Breast epithelium (tissue), 4 donors: ENCODE data around the gene C6orf136. TPM values are rescaled to one million over a fixed set of nuclear protein-coding genes. Genes with fewer than 3 reads are reported as not detected.

Experiments
- DNase-seq, 2 donors: peaks; one replicate each; pipeline ENCODE4 v3.0.0-alpha.2; 2019; ENCODE audit warnings: low spot score in 2 of 2
- H3K27ac ChIP-seq, 2 donors: fragments of 200-600 bp; sonication (generic) in 1 of 2; one replicate each; pipeline ENCODE4 v1.5.1; 2016 to 2019; ENCODE audit warnings: mild to moderate bottlenecking in 1 of 2
- H3K27me3 ChIP-seq, 2 donors: fragments of 200-600 bp; sonication (generic) in 1 of 2; one replicate each; pipeline versions ENCODE4 v1.5.1 to v1.6.0; 2017 to 2019; ENCODE audit warnings: control low read depth in 1 of 2, mild to moderate bottlenecking in 1 of 2
- H3K36me3 ChIP-seq: fragments of 200-600 bp; one replicate; pipeline ENCODE4 v1.5.1; 2019
- H3K4me1 ChIP-seq, 2 donors: fragments of 200-600 bp; sonication (generic); one replicate each; pipeline ENCODE4 v1.5.1; 2016 to 2019; ENCODE audit warnings: control low read depth in 1 of 2
- H3K4me3 ChIP-seq, 3 donors: fragments of 200-600 bp; sonication (generic); 1 replicate in 2 of 3; 2 replicates in 1 of 3; pipeline ENCODE4 v1.5.1; 2016 to 2019; ENCODE audit warnings: mild to moderate bottlenecking in 3 of 3, moderate library complexity in 2 of 3
- H3K9me3 ChIP-seq, 2 donors: fragments of 200-600 bp; sonication (generic) in 1 of 2; one replicate each; pipeline ENCODE4 v1.5.1; 2016 to 2019; ENCODE audit warnings: control low read depth in 1 of 2
- CTCF ChIP-seq, 3 donors: fragments of 450-650 bp; IDR thresholded peaks; one replicate each; pipeline ENCODE4 v1.5.1; 2016 to 2017; ENCODE audit warnings: antibody characterized with exemption in 3 of 3, mild to moderate bottlenecking in 3 of 3, moderate library complexity in 3 of 3
- POLR2A ChIP-seq: fragments of 450-650 bp; IDR thresholded peaks from one replicate; pipeline ENCODE4 v1.6.1; 2016; ENCODE audit warnings: antibody characterized with exemption, mild to moderate bottlenecking, moderate library complexity
- POLR2AphosphoS5 ChIP-seq, 3 donors: sonication (generic); formaldehyde crosslinking; IDR thresholded peaks; one replicate each; pipeline ENCODE4 v1.6.1; 2017; ENCODE audit warnings: antibody characterized with exemption in 3 of 3
- intact Hi-C: fragments of 100-400 bp; cut with DNase I; formaldehyde crosslinking; loops from one replicate; pipeline ENCODE4 v1.15.1; 2023; ENCODE audit warnings: low total_unique reads
- total RNA-seq, 3 donors: library from RNA; depleted of rRNA; stranded (reverse); fragments of >200 nt; gene quantifications; one replicate each; pipeline ENCODE4 v1.1.0, GENCODE V29; 2016

Gene C6orf136
- total RNA-seq, 3 donors from 2014 or later, result 9.6 to 19.0 (median 16.1) TPM

- TF ChIP-seq POLR2A (no peak), CTCF (IDR thresholded peaks at IDR 0.05) (no peak), POLR2AphosphoS5 (IDR thresholded peaks at IDR 0.05) (no peak)
- no peaks in the 10 kb centered on the region for H3K36me3 ChIP-seq
- intact Hi-C loops, result no loop called here
- peak overlapping the region; percentile 90 to 100 for H3K27ac ChIP-seq
- no peaks in the 10 kb centered on the region for H3K9me3 ChIP-seq
- no peak for DNase-seq
- peaks cover 0 to 17% of the 10 kb centered on the region in 2 donors for H3K4me1 ChIP-seq
- peak overlapping the region; percentile 82 to 91 (median 86) for H3K4me3 ChIP-seq
- no peaks in the 10 kb centered on the region for H3K27me3 ChIP-seq
These were observed 32.7 kb upstream of the C6orf136 start for GRCh38 chr6:30614044-30614842.

GRCh38 chr6:30614843-30615218 is 32.1 kb upstream of the C6orf136 start:
- TF ChIP-seq POLR2A (peak; percentile 37), CTCF (IDR thresholded peaks at IDR 0.05) (no peak), POLR2AphosphoS5 (IDR thresholded peaks at IDR 0.05) (peak in 2 of 3 donors; percentile 70 to 89)
- Histone ChIP-seq H3K4me3 (peak overlapping the region; percentile 82 to 91 (median 86)), H3K27me3 (no peaks in the 10 kb centered on the region), H3K27ac (peak overlapping the region; percentile 90 to 100), H3K36me3 (no peaks in the 10 kb centered on the region), H3K4me1 (peaks cover 0 to 18% of the 10 kb centered on the region in 2 donors), H3K9me3 (no peaks in the 10 kb centered on the region)
- intact Hi-C loops, result no loop called here
- peak; percentile 82 to 95 for DNase-seq

GRCh38 chr6:30615219-30615957 is 31.5 kb upstream of the C6orf136 start:
- intact Hi-C loops, result no loop called here
- no peak for DNase-seq
- Histone ChIP-seq H3K27ac (peak overlapping the region; percentile 95 to 100), H3K27me3 (no peaks in the 10 kb centered on the region), H3K4me1 (peaks cover 0 to 18% of the 10 kb centered on the region in 2 donors), H3K4me3 (peak overlapping the region; percentile 82 to 91 (median 86)), H3K9me3 (no peaks in the 10 kb centered on the region), H3K36me3 (no peaks in the 10 kb centered on the region)
- no peak for TF ChIP-seq CTCF (IDR thresholded peaks at IDR 0.05)
- peak; percentile 0 to 66 (median 60) for TF ChIP-seq POLR2AphosphoS5 (IDR thresholded peaks at IDR 0.05)

GRCh38 chr6:30615958-30616810 is 30.7 kb upstream of the C6orf136 start:
- no peaks in the 10 kb centered on the region for H3K27me3 ChIP-seq
- peak overlapping the region; percentile 82 to 91 (median 86) for H3K4me3 ChIP-seq
- peak in 1 of 2 donors; percentile 43 for DNase-seq
- peak in 2 of 3 donors; percentile 65 to 79 for TF ChIP-seq POLR2AphosphoS5 (IDR thresholded peaks at IDR 0.05)
- peak; percentile 38 for TF ChIP-seq POLR2A
- TF ChIP-seq CTCF (IDR thresholded peaks at IDR 0.05), result no peak
- H3K4me1 ChIP-seq, result peaks cover 0 to 18% of the 10 kb centered on the region in 2 donors
- peak overlapping the region; percentile 95 to 100 for H3K27ac ChIP-seq
- intact Hi-C loops, result no loop called here
- H3K9me3 ChIP-seq, result no peaks in the 10 kb centered on the region
- H3K36me3 ChIP-seq, result no peaks in the 10 kb centered on the region
